Measurements from ENCODE around the gene ARHGEF2. TPM values are rescaled to one million over a fixed set of nuclear protein-coding genes. Genes with fewer than 3 reads are reported as not detected.

Gene ARHGEF2
- polyA plus RNA-seq, 3 donors: 15.4 to 271 (median 18.6) TPM

GRCh38 chr1:155969377-155969791 is 9.0 kb downstream of the ARHGEF2 start:
- DNase-seq: no peak
- H3K4me1 ChIP-seq (ENCODE audit: control insufficient read depth in 1 of 2, insufficient read depth in 2 of 2, low read length in 2 of 2): peaks cover 94 to 95% of the 10 kb centered on the region in 2 donors
- H3K9ac ChIP-seq (ENCODE audit: insufficient read depth, low read length, poor library complexity, severe bottlenecking): peak overlapping the region; percentile 45
- no peak overlapping the region for H2AFZ ChIP-seq (ENCODE audit: insufficient read depth, low read depth, low read length, poor library complexity, severe bottlenecking)
- H3K36me3 Mint-ChIP-seq: peaks cover 78 to 86% of the 10 kb centered on the region in 2 donors
- peaks cover 69 to 77% of the 10 kb centered on the region in 2 donors for H3K36me3 ChIP-seq (replicated peaks in 1 of 2; ENCODE audit: control insufficient read depth in 1 of 2, insufficient read depth in 2 of 2, low read length in 2 of 2)
- H3K9me3 Mint-ChIP-seq: no peaks in the 10 kb centered on the region
- H3K27me3 Mint-ChIP-seq (ENCODE audit: low read depth in 3 of 3): peaks cover 0 to 4% (median 0%) of the 10 kb centered on the region in 3 donors
- H3K4me2 ChIP-seq (replicated peaks; ENCODE audit: extremely low read depth, low read length, poor library complexity, severe bottlenecking): peak overlapping the region; percentile 83
- peak overlapping the region; percentile 80 to 99 (median 96) for H3K27ac Mint-ChIP-seq
- 92% methylated on average over 2 of the region's 9 CpGs for WGBS (ENCODE audit: insufficient coverage)
- no peaks in the 10 kb centered on the region for H3K27me3 ChIP-seq (ENCODE audit: control insufficient read depth in 2 of 2, insufficient read depth in 2 of 2, low read length in 2 of 2)
- H4K20me1 ChIP-seq (ENCODE audit: insufficient read depth, low read length): peaks cover 100% of the 10 kb centered on the region
- H3K27ac ChIP-seq (ENCODE audit: low read depth in 1 of 2, low read length in 2 of 2): peak overlapping the region; percentile 85 to 97
- peak overlapping the region in 1 of 2 donors; percentile 81 for H3K4me3 Mint-ChIP-seq
- peak overlapping the region in 1 of 3 experiments; percentile 94 for H3K4me3 ChIP-seq (replicated peaks in 1 of 3; ENCODE audit: low read depth in 2 of 3, low read length in 3 of 3)
- H3K9me3 ChIP-seq (replicated peaks in 1 of 2; ENCODE audit: control insufficient read depth in 1 of 2, insufficient read depth in 1 of 2, low read length in 2 of 2): no peaks in the 10 kb centered on the region
- peaks cover 92% of the 10 kb centered on the region for H3K4me1 Mint-ChIP-seq
- H3K79me2 ChIP-seq (ENCODE audit: insufficient read depth, low read length): peaks cover 99% of the 10 kb centered on the region
- intact Hi-C loops (cut with micrococcal nuclease): no loop called here
- TF ChIP-seq, protein P1, sequence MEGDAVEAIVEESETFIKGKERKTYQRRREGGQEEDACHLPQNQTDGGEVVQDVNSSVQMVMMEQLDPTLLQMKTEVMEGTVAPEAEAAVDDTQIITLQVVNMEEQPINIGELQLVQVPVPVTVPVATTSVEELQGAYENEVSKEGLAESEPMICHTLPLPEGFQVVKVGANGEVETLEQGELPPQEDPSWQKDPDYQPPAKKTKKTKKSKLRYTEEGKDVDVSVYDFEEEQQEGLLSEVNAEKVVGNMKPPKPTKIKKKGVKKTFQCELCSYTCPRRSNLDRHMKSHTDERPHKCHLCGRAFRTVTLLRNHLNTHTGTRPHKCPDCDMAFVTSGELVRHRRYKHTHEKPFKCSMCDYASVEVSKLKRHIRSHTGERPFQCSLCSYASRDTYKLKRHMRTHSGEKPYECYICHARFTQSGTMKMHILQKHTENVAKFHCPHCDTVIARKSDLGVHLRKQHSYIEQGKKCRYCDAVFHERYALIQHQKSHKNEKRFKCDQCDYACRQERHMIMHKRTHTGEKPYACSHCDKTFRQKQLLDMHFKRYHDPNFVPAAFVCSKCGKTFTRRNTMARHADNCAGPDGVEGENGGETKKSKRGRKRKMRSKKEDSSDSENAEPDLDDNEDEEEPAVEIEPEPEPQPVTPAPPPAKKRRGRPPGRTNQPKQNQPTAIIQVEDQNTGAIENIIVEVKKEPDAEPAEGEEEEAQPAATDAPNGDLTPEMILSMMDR (IDR thresholded peaks at IDR 0.05): no peak

DNA sequence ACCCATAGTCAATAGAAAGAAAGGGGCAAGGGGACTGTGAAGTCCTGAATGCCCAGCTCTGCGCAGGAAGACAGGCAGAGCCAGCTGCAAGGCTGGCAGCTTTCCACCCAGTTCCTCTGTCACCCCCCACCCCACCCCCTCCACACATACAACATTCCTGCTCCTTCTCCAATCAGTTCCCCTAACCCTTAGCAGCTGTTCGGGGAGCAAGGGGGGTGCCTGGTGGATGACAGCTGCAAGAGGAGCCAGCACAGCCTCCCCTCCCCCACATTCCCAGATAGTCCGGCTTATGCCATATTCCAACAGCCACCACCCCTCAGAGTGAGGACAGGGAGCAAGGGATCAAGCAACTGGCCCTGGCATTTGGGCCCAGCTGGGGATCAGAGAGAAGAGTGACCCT is 9.7 kb downstream of the ARHGEF2 start:
- Histone ChIP-seq H3K27ac (ENCODE audit: low read depth in 1 of 2, low read length in 2 of 2) (peak overlapping the region; percentile 85 to 97), H3K4me3 (replicated peaks in 1 of 3; ENCODE audit: low read depth in 2 of 3, low read length in 3 of 3) (peak overlapping the region in 1 of 3 experiments; percentile 94), H3K79me2 (ENCODE audit: insufficient read depth, low read length) (peaks cover 97% of the 10 kb centered on the region), H2AFZ (ENCODE audit: insufficient read depth, low read depth, low read length, poor library complexity, severe bottlenecking) (no peak overlapping the region), H3K9me3 (replicated peaks in 1 of 2; ENCODE audit: control insufficient read depth in 1 of 2, insufficient read depth in 1 of 2, low read length in 2 of 2) (no peaks in the 10 kb centered on the region), H3K27me3 (ENCODE audit: control insufficient read depth in 2 of 2, insufficient read depth in 2 of 2, low read length in 2 of 2) (no peaks in the 10 kb centered on the region), H4K20me1 (ENCODE audit: insufficient read depth, low read length) (peaks cover 97% of the 10 kb centered on the region), H3K9ac (ENCODE audit: insufficient read depth, low read length, poor library complexity, severe bottlenecking) (no peak overlapping the region), H3K4me1 (ENCODE audit: control insufficient read depth in 1 of 2, insufficient read depth in 2 of 2, low read length in 2 of 2) (peaks cover 87 to 88% of the 10 kb centered on the region in 2 donors), H3K36me3 (replicated peaks in 1 of 2; ENCODE audit: control insufficient read depth in 1 of 2, insufficient read depth in 2 of 2, low read length in 2 of 2) (peaks cover 70 to 78% of the 10 kb centered on the region in 2 donors), H3K4me2 (replicated peaks; ENCODE audit: extremely low read depth, low read length, poor library complexity, severe bottlenecking) (peak overlapping the region; percentile 83)
- WGBS (ENCODE audit: insufficient coverage): 80% methylated on average over 1 of the region's 3 CpGs
- H3K4me1 Mint-ChIP-seq: peaks cover 85% of the 10 kb centered on the region
- H3K36me3 Mint-ChIP-seq: peaks cover 76 to 85% of the 10 kb centered on the region in 2 donors
- peak overlapping the region; percentile 33 to 99 (median 96) for H3K27ac Mint-ChIP-seq
- intact Hi-C loops (cut with micrococcal nuclease): no loop called here
- TF ChIP-seq, protein P1 (IDR thresholded peaks at IDR 0.05): no peak
- H3K4me3 Mint-ChIP-seq: peak overlapping the region; percentile 81 to 88
- no peaks in the 10 kb centered on the region for H3K9me3 Mint-ChIP-seq
- DNase-seq: peak in 1 of 3 donors; percentile 14
- H3K27me3 Mint-ChIP-seq (ENCODE audit: low read depth in 3 of 3): peaks cover 0 to 4% (median 0%) of the 10 kb centered on the region in 3 donors
